Type B pancreatic cell (in vitro differentiated cells): ENCODE results near the gene SCN10A. TPM values are rescaled to one million over a fixed set of nuclear protein-coding genes. Genes with fewer than 3 reads are reported as not detected.

ENCODE experiments used
- DNase-seq: peaks from one replicate; pipeline ENCODE4 v3.0.0; 2021; ENCODE audit warnings: mixed read lengths; ENCODE audit not compliant: unreplicated experiment; ENCODE audit errors: extremely low spot score
- H3K27ac Mint-ChIP-seq: 2 replicates; pipeline ENCODE4 v1.8.0; 2021; ENCODE audit warnings: mild to moderate bottlenecking, mixed read lengths
- H3K27me3 Mint-ChIP-seq: 2 replicates; pipeline ENCODE4 v1.8.0; 2021; ENCODE audit warnings: mixed read lengths
- H3K36me3 Mint-ChIP-seq: 2 replicates; pipeline ENCODE4 v1.8.0; 2021; ENCODE audit warnings: mixed read lengths
- H3K4me1 Mint-ChIP-seq: one replicate; pipeline ENCODE4 v1.8.0; 2021; ENCODE audit warnings: mixed read lengths; ENCODE audit not compliant: unreplicated experiment
- H3K4me3 Mint-ChIP-seq: 2 replicates; pipeline ENCODE4 v1.8.0; 2021; ENCODE audit warnings: mild to moderate bottlenecking, mixed read lengths
- H3K9me3 Mint-ChIP-seq: 2 replicates; pipeline ENCODE4 v1.8.0; 2021; ENCODE audit warnings: mixed read lengths
- CTCF ChIP-seq: fragments of 200-600 bp; sonication (generic); conservative IDR thresholded peaks from 2 replicates; pipeline ENCODE4 v1.5.0; 2021; ENCODE audit warnings: antibody characterized with exemption, mild to moderate bottlenecking
- total RNA-seq: library from RNA; stranded (reverse); gene quantifications from 2 replicates; pipeline ENCODE4 v1.2.1, GENCODE V29; 2021; ENCODE audit warnings: low replicate concordance

The SCN10A gene
- total RNA-seq, 1 donor from 2014 or later = not detected

DNA sequence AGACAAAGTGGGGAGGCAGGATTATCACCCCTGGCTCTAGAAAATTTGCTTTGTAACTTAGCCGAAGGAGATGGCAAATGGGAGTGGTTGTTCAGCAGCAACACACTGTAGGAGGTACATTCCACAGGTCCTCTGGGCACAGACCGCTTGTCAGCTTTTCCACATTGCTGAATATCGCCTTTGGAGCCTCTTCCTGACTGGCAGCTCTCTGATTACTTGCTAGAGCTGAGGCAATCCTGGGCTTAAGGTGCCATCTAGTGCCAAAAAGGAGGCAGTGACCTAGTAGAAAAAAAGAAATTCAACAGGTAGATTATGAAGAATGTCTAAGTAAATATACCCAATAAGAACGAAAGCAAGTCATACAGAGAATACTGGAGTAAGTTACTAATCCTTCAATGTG lies 153.5 kb downstream of the SCN10A start:
- TF ChIP-seq CTCF = peak; percentile 71
- no peak for DNase-seq
- peaks cover 43% of the 10 kb centered on the region for H3K27me3 Mint-ChIP-seq
- H3K4me3 Mint-ChIP-seq = no peak overlapping the region
- H3K4me1 Mint-ChIP-seq = no peaks in the 10 kb centered on the region
- peaks cover 8% of the 10 kb centered on the region for H3K9me3 Mint-ChIP-seq
- H3K27ac Mint-ChIP-seq = no peak overlapping the region
- no peaks in the 10 kb centered on the region for H3K36me3 Mint-ChIP-seq

DNA sequence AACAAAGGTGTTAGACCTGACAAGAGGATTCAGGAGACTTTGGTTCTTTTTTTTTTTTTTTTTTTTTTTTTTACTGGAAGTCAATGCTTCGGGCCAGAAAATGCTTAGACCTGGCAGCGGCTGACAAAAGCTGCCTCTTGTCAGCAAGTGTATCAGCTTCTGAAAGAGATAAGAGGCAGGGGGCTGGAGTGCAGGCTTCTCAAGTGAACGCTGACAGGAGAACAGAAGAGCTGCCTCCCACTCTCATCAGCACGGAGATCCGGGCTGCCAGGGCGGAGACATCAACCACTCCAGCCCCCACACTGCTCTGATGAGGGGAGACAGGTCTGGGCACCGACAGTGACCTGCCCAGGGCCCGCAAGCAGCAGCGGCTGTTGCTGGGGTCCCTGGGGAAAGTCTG lies 157.2 kb downstream of the SCN10A start:
- Mint-ChIP-seq H3K9me3 (peaks cover 8% of the 10 kb centered on the region), H3K27ac (no peak overlapping the region), H3K4me1 (peaks cover 7% of the 10 kb centered on the region), H3K4me3 (no peak overlapping the region), H3K36me3 (no peaks in the 10 kb centered on the region), H3K27me3 (peaks cover 45% of the 10 kb centered on the region)
- DNase-seq = no peak
- TF ChIP-seq CTCF = no peak

DNA sequence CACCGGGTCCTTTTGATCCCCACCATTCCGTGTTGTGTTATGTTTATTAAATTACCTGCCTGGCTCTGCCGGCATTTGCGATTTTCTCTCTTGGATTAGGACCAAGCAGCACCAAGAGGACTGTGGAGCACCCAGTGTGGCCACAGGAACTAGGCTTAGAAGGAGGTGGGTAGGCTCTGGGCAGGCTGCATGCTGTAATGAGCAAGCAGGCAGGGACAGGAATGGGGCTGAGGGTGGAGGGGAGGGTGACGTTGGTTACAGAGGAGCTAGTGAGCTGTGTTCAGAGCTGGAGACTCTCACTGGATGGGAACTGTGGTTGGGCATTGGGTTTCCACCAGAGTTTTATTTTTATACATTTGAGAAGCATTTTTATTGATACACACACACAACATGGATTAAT lies 158.6 kb downstream of the SCN10A start:
- no peak for DNase-seq
- peaks cover 7% of the 10 kb centered on the region for H3K4me1 Mint-ChIP-seq
- H3K4me3 Mint-ChIP-seq = no peak overlapping the region
- peaks cover 49% of the 10 kb centered on the region for H3K27me3 Mint-ChIP-seq
- no peak for TF ChIP-seq CTCF
- no peaks in the 10 kb centered on the region for H3K9me3 Mint-ChIP-seq
- H3K36me3 Mint-ChIP-seq = no peaks in the 10 kb centered on the region
- no peak overlapping the region for H3K27ac Mint-ChIP-seq

DNA sequence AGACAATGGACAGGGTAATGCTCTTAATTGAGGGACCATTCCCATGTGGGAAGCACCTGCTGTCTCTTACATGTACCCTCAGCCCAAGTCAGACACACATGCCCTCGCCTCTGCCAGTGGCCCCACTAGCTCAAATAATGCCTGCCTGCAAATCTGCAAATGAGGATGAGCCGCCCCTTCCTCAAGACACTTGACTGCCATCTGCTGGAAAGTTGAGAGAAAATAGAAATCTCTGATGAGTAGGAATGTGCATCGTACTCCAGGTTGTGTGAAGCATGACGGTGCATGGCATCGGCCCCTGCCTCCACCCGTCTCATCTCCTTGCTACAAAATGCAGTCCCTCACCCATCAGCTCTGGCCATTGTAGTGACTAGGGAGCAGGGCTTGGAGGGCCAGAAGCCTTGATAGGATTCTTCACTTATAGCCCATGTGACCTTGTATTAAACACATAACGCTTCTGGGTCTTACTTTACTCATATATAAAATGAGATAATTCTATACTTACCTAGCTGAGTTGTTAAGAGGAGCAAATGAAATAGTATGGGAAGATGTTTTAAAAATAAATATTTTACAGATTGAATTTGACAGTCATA lies 160.2 kb downstream of the SCN10A start:
- peak; percentile 77 for TF ChIP-seq CTCF
- no peak overlapping the region for H3K27ac Mint-ChIP-seq
- peaks cover 52% of the 10 kb centered on the region for H3K27me3 Mint-ChIP-seq
- H3K9me3 Mint-ChIP-seq = no peaks in the 10 kb centered on the region
- no peak for DNase-seq
- H3K4me1 Mint-ChIP-seq = peaks cover 7% of the 10 kb centered on the region
- H3K36me3 Mint-ChIP-seq = no peaks in the 10 kb centered on the region
- no peak overlapping the region for H3K4me3 Mint-ChIP-seq

DNA sequence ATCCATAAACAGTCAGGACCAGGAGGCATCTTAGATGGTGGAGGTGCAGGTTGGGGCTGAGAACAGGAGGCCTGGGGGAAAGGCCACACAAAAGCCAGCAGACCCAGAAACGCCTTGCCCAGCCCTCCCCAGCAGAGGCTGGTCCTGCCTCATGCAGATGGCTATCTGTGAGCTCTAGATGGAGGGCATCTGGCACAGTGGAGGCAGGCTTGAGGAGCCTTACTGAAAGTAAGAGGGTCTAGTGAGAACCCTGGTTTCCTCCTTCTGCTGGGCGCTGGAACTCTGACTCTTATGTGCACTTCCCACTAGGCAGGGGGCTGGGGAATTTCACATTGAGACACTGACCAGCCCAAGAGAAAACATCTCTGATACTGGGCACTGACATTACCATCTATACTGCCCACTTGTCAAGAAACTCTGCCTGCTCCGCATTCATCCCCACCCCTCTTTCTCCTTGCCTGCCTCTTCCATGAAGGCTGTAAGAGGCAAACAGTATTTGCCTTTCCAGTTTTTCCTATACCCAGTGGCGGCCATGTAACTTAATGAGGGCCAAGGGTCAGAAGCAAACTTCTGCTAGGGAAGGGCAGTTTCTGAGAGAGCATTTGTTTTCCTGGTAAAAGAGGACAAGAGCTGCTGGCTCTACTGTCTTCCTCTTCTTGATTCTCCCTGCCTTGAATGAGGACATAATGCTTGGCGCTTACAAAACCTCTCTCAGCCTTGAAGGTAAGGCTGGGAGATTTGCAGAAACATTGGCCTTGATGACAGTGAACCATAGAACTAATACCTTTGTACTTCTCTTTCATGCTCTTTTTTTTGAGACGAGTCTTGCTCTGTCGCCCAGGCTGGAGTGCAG lies 162.1 kb downstream of the SCN10A start:
- Mint-ChIP-seq H3K4me3 (no peak overlapping the region), H3K27me3 (peaks cover 45% of the 10 kb centered on the region), H3K9me3 (no peaks in the 10 kb centered on the region), H3K27ac (no peak overlapping the region), H3K36me3 (no peaks in the 10 kb centered on the region), H3K4me1 (peaks cover 7% of the 10 kb centered on the region)
- TF ChIP-seq CTCF = no peak
- no peak for DNase-seq
